A549 (cell line): Measurements from ENCODE around the gene OCSTAMP. TPM values are rescaled to one million over a fixed set of nuclear protein-coding genes. Genes with fewer than 3 reads are reported as not detected.

ENCODE experiments used
- ATAC-seq, 2 experiments: fragments of 200-7000 bp in 1 of 2; fragments of >200 bp in 1 of 2; cut with Nextera tagmentation in 1 of 2; cut with Tn5 transposase in 1 of 2; 3 replicates each; pipeline versions ENCODE4 v1.8.0 to v1.9.1; 2018 to 2020; ENCODE audit warnings: mild to moderate bottlenecking in 1 of 2, moderate library complexity in 1 of 2
- CTCF ChIA-PET: fragments of 300-600 bp; sonication (Branson Sonifier 250); formaldehyde crosslinking; extraction: SDS; loops from one replicate; lab custom pipeline; 2021; ENCODE audit warnings: antibody characterized with exemption, inconsistent platforms; lab: Yijun Ruan, JAX
- POLR2A ChIA-PET: fragments of 350-600 bp; formaldehyde crosslinking; extraction: SDS; loops from one replicate; lab custom pipeline; 2021; ENCODE audit warnings: antibody characterized with exemption, inconsistent platforms; lab: Yijun Ruan, JAX
- DNase-seq, 2 experiments: peaks; one replicate each; pipeline versions ENCODE4 v3.0.0 to v3.0.0-alpha.2; 2011 to 2016; ENCODE audit warnings: low read depth in 1 of 2, low spot score in 1 of 2
- FAIRE-seq: peaks from 2 replicates; lab custom pipeline; 2011; peaks lifted over from hg19 to GRCh38; lab: Jason Lieb, UNC
- H3K27ac ChIP-seq, 2 experiments: fragments of >200 bp; sonication (Bioruptor Twin); formaldehyde crosslinking; 3 replicates each; pipeline ENCODE4 v1.5.1; 2016 to 2017
- H3K4me1 ChIP-seq: fragments of >200 bp; sonication (Bioruptor Twin); formaldehyde crosslinking; 3 replicates; pipeline ENCODE4 v1.6.1; 2016
- H3K4me2 ChIP-seq: fragments of >200 bp; sonication (Bioruptor Twin); formaldehyde crosslinking; 3 replicates; pipeline ENCODE4 v1.6.1; 2016
- H3K4me3 ChIP-seq: fragments of >200 bp; sonication (Bioruptor Twin); formaldehyde crosslinking; 3 replicates; pipeline ENCODE4 v1.5.1; 2016
- H3K9me3 ChIP-seq: fragments of >200 bp; sonication (Bioruptor Twin); formaldehyde crosslinking; 3 replicates; pipeline ENCODE4 v1.6.1; 2016
- CEBPB ChIP-seq, 2 experiments: fragments of >200 bp in 1 of 2; sonication (Bioruptor Twin) in 1 of 2; formaldehyde crosslinking in 1 of 2; IDR thresholded peaks; 2 replicates each; pipeline ENCODE4 v1.6.1; 2012 to 2016
- CHD2 ChIP-seq: fragments of 150-350 bp; IDR thresholded peaks from 2 replicates; pipeline ENCODE4 v1.6.1; 2014; ENCODE audit warnings: low read length; ENCODE audit not compliant: partially characterized antibody
- EHF ChIP-seq: fragments of 250-450 bp; sonication (Bioruptor Pico); IDR thresholded peaks from 2 replicates; pipeline ENCODE4 v1.5.0; 2020; ENCODE audit warnings: mild to moderate bottlenecking
- EHMT2 ChIP-seq: fragments of 200-600 bp; sonication (generic); IDR thresholded peaks from 2 replicates; pipeline ENCODE4 v1.6.1; 2016; ENCODE audit warnings: antibody characterized with exemption, low read depth, mild to moderate bottlenecking, moderate library complexity
- ELK1 ChIP-seq: fragments of 150-350 bp; IDR thresholded peaks from 2 replicates; pipeline ENCODE4 v1.6.1; 2014; ENCODE audit warnings: low read depth, mild to moderate bottlenecking, low read length
- EP300 ChIP-seq, 2 experiments: fragments of >200 bp; sonication (Bioruptor Twin); formaldehyde crosslinking; IDR thresholded peaks; 2 replicates in 1 of 2; 3 replicates in 1 of 2; pipeline ENCODE4 v1.6.1; 2016 to 2017
- ESRRA ChIP-seq: fragments of 150-350 bp; IDR thresholded peaks from 2 replicates; pipeline ENCODE4 v1.6.1; 2014; ENCODE audit warnings: mild to moderate bottlenecking, low read length, borderline replicate concordance
- FOSL2 ChIP-seq, 2 experiments: fragments of 450-650 bp in 1 of 2; fragments of >200 bp in 1 of 2; sonication (Bioruptor Twin) in 1 of 2; formaldehyde crosslinking; IDR thresholded peaks; 2 replicates each; pipeline versions ENCODE4 v1.5.0 to v1.6.1; 2016 to 2020; ENCODE audit warnings: mild to moderate bottlenecking in 1 of 2, moderate library complexity in 1 of 2
- GATA3 ChIP-seq: IDR thresholded peaks from 2 replicates; pipeline ENCODE4 v1.6.1; 2012; ENCODE audit warnings: borderline replicate concordance
- HES2 ChIP-seq: fragments of >200 bp; sonication (Bioruptor Twin); formaldehyde crosslinking; IDR thresholded peaks from 2 replicates; pipeline ENCODE4 v1.6.1; 2016
- HOXA7 ChIP-seq: fragments of 250-450 bp; sonication (Bioruptor Pico); IDR thresholded peaks from 2 replicates; pipeline ENCODE4 v1.5.0; 2020; ENCODE audit warnings: mild to moderate bottlenecking, moderate library complexity
- HOXB5 ChIP-seq: fragments of 250-450 bp; sonication (Bioruptor Pico); IDR thresholded peaks from 2 replicates; pipeline ENCODE4 v1.5.0; 2020; ENCODE audit warnings: mild to moderate bottlenecking, moderate library complexity
- JUNB ChIP-seq: fragments of >200 bp; sonication (Bioruptor Twin); formaldehyde crosslinking; IDR thresholded peaks from 2 replicates; pipeline ENCODE4 v1.6.1; 2016
- MAX ChIP-seq: IDR thresholded peaks from 2 replicates; pipeline ENCODE4 v1.6.1; 2012
- MYC ChIP-seq: IDR thresholded peaks from 2 replicates; pipeline ENCODE4 v1.6.1; 2012; ENCODE audit warnings: mild to moderate bottlenecking, inconsistent platforms, low read length, improper control_type of control experiment, borderline replicate concordance
- POLR2AphosphoS2 ChIP-seq: conservative IDR thresholded peaks from 2 replicates; pipeline ENCODE4 v1.6.1; 2012; ENCODE audit warnings: low read length, improper control_type of control experiment, inconsistent platforms
- RARB ChIP-seq: fragments of 250-450 bp; sonication (Bioruptor Pico); IDR thresholded peaks from 2 replicates; pipeline ENCODE4 v1.8.0; 2021; ENCODE audit warnings: mild to moderate bottlenecking, moderate library complexity
- RCOR1 ChIP-seq: fragments of 150-350 bp; IDR thresholded peaks from 2 replicates; pipeline ENCODE4 v1.6.1; 2014; ENCODE audit warnings: antibody characterized with exemption, low read length, low read depth
- REST ChIP-seq: fragments of 200-600 bp; sonication (generic); IDR thresholded peaks from 2 replicates; pipeline ENCODE4 v1.6.1; 2016; ENCODE audit warnings: antibody characterized with exemption, mild to moderate bottlenecking, moderate library complexity
- RFX5 ChIP-seq: fragments of 450-650 bp; IDR thresholded peaks from 2 replicates; pipeline ENCODE4 v1.7.1; 2014; ENCODE audit warnings: antibody characterized with exemption, mild to moderate bottlenecking, moderate library complexity
- SREBF2 ChIP-seq: fragments of 450-650 bp; IDR thresholded peaks from 2 replicates; pipeline ENCODE4 v1.6.1; 2014; ENCODE audit warnings: mild to moderate bottlenecking, moderate library complexity
- TP53 ChIP-seq: fragments of 250-450 bp; sonication (Bioruptor Pico); IDR thresholded peaks from 2 replicates; pipeline ENCODE4 v1.5.0; 2021; ENCODE audit warnings: mild to moderate bottlenecking, moderate library complexity
- ZFP36 ChIP-seq: fragments of 450-650 bp; IDR thresholded peaks from 2 replicates; pipeline ENCODE4 v1.6.1; 2014; ENCODE audit warnings: borderline replicate concordance; ENCODE audit not compliant: partially characterized antibody
- ZNF302 ChIP-seq: fragments of 250-450 bp; sonication (Bioruptor Pico); IDR thresholded peaks from 2 replicates; pipeline ENCODE4 v1.9.0; 2021; ENCODE audit warnings: inconsistent platforms, mild to moderate bottlenecking, moderate library complexity
- WGBS: methylation state at CpG from one replicate; pipeline ENCODE4 v1.1.6; 2017; ENCODE audit errors: missing lambda C conversion rate; 5-methylcytosine and 5-hydroxymethylcytosine counted together
- polyA plus RNA-seq, 4 experiments: library from polyadenylated mRNA; depleted of rRNA in 3 of 4; stranded (reverse); fragments of >200 nt; fragmentation: RNase III in 1 of 4; extraction: RNeasy Plus Mini Kit Qiagen cat#74134 plus additional on column Dnase treatment in 1 of 4; gene quantifications; 2 replicates in 3 of 4; 3 replicates in 1 of 4; pipeline ENCODE4 v1.2.3, GENCODE V29; 2011 to 2017

OCSTAMP gene
- polyA plus RNA-seq, 2 of the 4 experiments (the other 2 are of a cell fraction): not detected

GRCh38 chr20:46552460-46553420 lies 2.3 kb upstream of the OCSTAMP start:
- no peak for ATAC-seq
- no peaks in the 10 kb centered on the region for H3K4me1 ChIP-seq
- no peak for DNase-seq
- no peak overlapping the region for H3K4me2 ChIP-seq
- no peak for TF ChIP-seq CHD2
- TF ChIP-seq ZNF302 (CRISPR knock-in tag): no peak
- TF ChIP-seq EHMT2: no peak
- no peak for TF ChIP-seq RFX5
- TF ChIP-seq MYC: no peak
- no peak for TF ChIP-seq FOSL2 (IDR thresholded peaks at IDR 0.05)
- no peak for TF ChIP-seq FOSL2 (CRISPR knock-in tag; IDR thresholded peaks at IDR 0.05)
- TF ChIP-seq HOXA7 (CRISPR knock-in tag): no peak
- no peak for TF ChIP-seq JUNB
- no peak for TF ChIP-seq REST
- no peak for TF ChIP-seq MAX
- no peak for TF ChIP-seq HOXB5 (CRISPR knock-in tag)
- no peak for TF ChIP-seq EHF (CRISPR knock-in tag)
- TF ChIP-seq GATA3: no peak
- TF ChIP-seq ELK1: no peak
- TF ChIP-seq TP53 (CRISPR knock-in tag): no peak
- no peak for TF ChIP-seq ZFP36
- no peak for TF ChIP-seq HES2
- no peak for TF ChIP-seq EP300 (IDR thresholded peaks at IDR 0.05)
- no peak overlapping the region for H3K27ac ChIP-seq
- no peak overlapping the region for H3K4me3 ChIP-seq
- WGBS: 68% methylated on average over 4 of the region's 4 CpGs
- ChIA-PET CTCF (interaction anchor here (1.0 to 4.5 kb wide), 2 partner anchors 9 to 11 kb away, joined by 3 to 35 read pairs; no protein-coding TSS in a partner anchor), POLR2A (no interaction called here)
- H3K9me3 ChIP-seq: no peaks in the 10 kb centered on the region
- no peak for FAIRE-seq

- H3K9me3 ChIP-seq: no peaks in the 10 kb centered on the region
- POLR2A ChIA-PET: no interaction called here
- H3K27ac ChIP-seq: no peak overlapping the region
- no peak for DNase-seq
- no peaks in the 10 kb centered on the region for H3K4me1 ChIP-seq
- no peak overlapping the region for H3K4me2 ChIP-seq
- TF ChIP-seq ESRRA (no peak), SREBF2 (no peak), POLR2AphosphoS2 (no peak), RARB (CRISPR knock-in tag) (no peak), JUNB (no peak), RCOR1 (no peak), CEBPB (IDR thresholded peaks at IDR 0.05) (no peak)
- TF ChIP-seq, all 56 proteins: peak for 0
- FAIRE-seq (no peak), ATAC-seq (no peak)
- no peak overlapping the region for H3K4me3 ChIP-seq
- 59% methylated on average over 12 of the region's 12 CpGs for WGBS
- CTCF ChIA-PET: interaction anchor here (4.5 kb wide), 1 partner anchor 10 kb away, joined by 35 read pairs; no protein-coding TSS in a partner anchor
Observed at GRCh38 chr20:46551522-46552381, 1.3 kb upstream of the OCSTAMP start.
